T-cell (primary cell): Measurements from ENCODE around the gene ZXDC. TPM values are rescaled to one million over a fixed set of nuclear protein-coding genes. Genes with fewer than 3 reads are reported as not detected.

Experiments used
- ATAC-seq, 4 experiments: fragments of 200-7000 bp in 3 of 4; fragments of 150-1000 bp in 1 of 4; cut with Tn5 transposase; replicated peaks in 1 of 4; 1 replicate in 3 of 4; 2 replicates in 1 of 4; pipeline ENCODE4 v1.10.0; 2021; ENCODE audit warnings: moderate library complexity in 3 of 4, mild to moderate bottlenecking in 2 of 4, moderate number of reproducible peaks in 1 of 4
- CTCF ChIA-PET, 2 donors: fragments of 300-600 bp; sonication (Branson Sonifier 250); formaldehyde crosslinking; loops; one replicate each; lab custom pipeline; 2022; ENCODE audit warnings: antibody characterized with exemption in 2 of 2; lab: Charles Lee
- POLR2A ChIA-PET, 2 donors: fragments of 300-600 bp; sonication (Branson Sonifier 250); formaldehyde crosslinking; loops; one replicate each; lab custom pipeline; 2022; ENCODE audit warnings: antibody characterized with exemption in 2 of 2; lab: Charles Lee
- DNase-seq, 35 experiments: peaks; one replicate each; pipeline versions ENCODE4 v3.0.0 to v3.0.0-alpha.2; 2013 to 2023
- H3K27ac ChIP-seq: one replicate; pipeline ENCODE4 v1.5.1; 2013; ENCODE audit warnings: low read length
- H3K27me3 ChIP-seq, 2 experiments: replicated peaks in 1 of 2; 1 replicate in 1 of 2; 2 replicates in 1 of 2; pipeline versions ENCODE4 v1.6.1 to v1.7.0; 2013; ENCODE audit warnings: low read length in 1 of 2, mixed read lengths in 1 of 2; ENCODE audit not compliant: control insufficient read depth in 2 of 2, insufficient read depth in 2 of 2; ENCODE audit errors: extremely low read depth in 1 of 2
- H3K36me3 ChIP-seq, 2 donors: 1 replicate in 1 of 2; 2 replicates in 1 of 2; pipeline versions ENCODE4 v1.6.1 to v1.7.0; 2013; ENCODE audit warnings: low read length in 1 of 2; ENCODE audit not compliant: control insufficient read depth in 2 of 2, insufficient read depth in 1 of 2; ENCODE audit errors: extremely low read depth in 1 of 2
- H3K4me1 ChIP-seq, 2 experiments: 1 replicate in 1 of 2; 2 replicates in 1 of 2; pipeline versions ENCODE4 v1.6.1 to v1.7.0; 2013; ENCODE audit warnings: low read length in 2 of 2, mixed read lengths in 1 of 2; ENCODE audit not compliant: insufficient read depth in 2 of 2, control insufficient read depth in 1 of 2; ENCODE audit errors: extremely low read depth in 1 of 2
- H3K4me3 ChIP-seq, 2 donors: 1 replicate in 1 of 2; 2 replicates in 1 of 2; pipeline versions ENCODE4 v1.5.1 to v1.7.0; 2013; ENCODE audit warnings: mild to moderate bottlenecking in 2 of 2, low read length in 1 of 2, moderate library complexity in 1 of 2; ENCODE audit not compliant: control insufficient read depth in 1 of 2; ENCODE audit errors: extremely low read depth in 1 of 2
- H3K9me3 ChIP-seq: 2 replicates; pipeline ENCODE4 v1.7.0; 2013
- H3K27ac Mint-ChIP-seq, 2 donors: one replicate each; pipeline ENCODE4 v1.8.0; 2020 to 2021; ENCODE audit warnings: mild to moderate bottlenecking in 2 of 2, mixed read lengths in 2 of 2
- H3K27me3 Mint-ChIP-seq, 2 donors: one replicate each; pipeline ENCODE4 v1.8.0; 2021 to 2022; ENCODE audit warnings: mixed read lengths in 2 of 2
- H3K36me3 Mint-ChIP-seq: one replicate; pipeline ENCODE4 v1.8.0; 2021; ENCODE audit warnings: mixed read lengths
- H3K4me1 Mint-ChIP-seq, 3 donors: one replicate each; pipeline ENCODE4 v1.8.0; 2020 to 2022; ENCODE audit warnings: mixed read lengths in 3 of 3, mild to moderate bottlenecking in 1 of 3
- H3K4me3 Mint-ChIP-seq, 3 donors: one replicate each; pipeline ENCODE4 v1.8.0; 2020 to 2022; ENCODE audit warnings: mild to moderate bottlenecking in 3 of 3, mixed read lengths in 3 of 3, moderate library complexity in 3 of 3
- H3K9me3 Mint-ChIP-seq, 3 donors: one replicate each; pipeline ENCODE4 v1.8.0; 2020 to 2022; ENCODE audit warnings: mixed read lengths in 3 of 3
- WGBS: methylation state at CpG from one replicate; pipeline ENCODE4 v1.1.5; 2013; ENCODE audit warnings: missing lambda C conversion rate; ENCODE audit not compliant: insufficient coverage; 5-methylcytosine and 5-hydroxymethylcytosine counted together
- total RNA-seq, 35 experiments: library from RNA in 6 of 35; stranded (reverse) in 6 of 35; fragments of 120-200 nt in 1 of 35; gene quantifications; one replicate each; pipeline versions ENCODE4 v1.2.1 to v1.2.4 and lab custom pipeline; 2013 to 2026

ZXDC gene
- total RNA-seq, 5 donors from 2014 or later (not counting 1 experiment from before 2014, with no cell fraction given), result 57.6 to 68.7 (median 61.8) TPM

DNA sequence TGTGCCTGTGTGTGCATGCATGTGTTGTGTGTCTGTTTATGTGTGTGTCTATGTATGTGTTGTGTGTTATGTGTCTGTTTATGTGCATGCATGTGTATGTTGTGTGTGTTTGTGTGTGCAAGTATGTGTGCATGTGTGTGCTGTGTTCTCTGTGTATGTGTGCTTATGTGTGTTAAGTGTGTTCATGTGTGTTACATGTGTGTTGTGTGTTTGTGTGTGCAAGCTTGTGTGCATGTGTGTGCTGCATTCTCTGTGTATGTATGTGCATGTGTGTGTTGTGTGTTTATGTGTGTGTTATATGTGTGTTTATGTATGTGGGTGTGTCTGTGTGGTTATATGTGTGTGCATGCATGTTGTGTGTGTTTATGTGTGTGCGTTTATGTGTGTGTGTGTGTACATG lies 27.0 kb upstream of the ZXDC start:
- POLR2A ChIA-PET, result no interaction called here
- Mint-ChIP-seq H3K9me3 (no peaks in the 10 kb centered on the region), H3K4me1 (peaks cover 0 to 6% (median 0%) of the 10 kb centered on the region in 3 donors), H3K4me3 (no peak overlapping the region), H3K27ac (no peak overlapping the region), H3K36me3 (no peaks in the 10 kb centered on the region), H3K27me3 (peaks cover 5 to 8% of the 10 kb centered on the region in 2 donors)
- H3K27ac ChIP-seq, result no peak overlapping the region
- no peak overlapping the region for H3K4me3 ChIP-seq
- CTCF ChIA-PET, result no interaction called here
- no peaks in the 10 kb centered on the region for H3K36me3 ChIP-seq
- peaks cover 2 to 16% of the 10 kb centered on the region in 2 experiments for H3K4me1 ChIP-seq
- no peaks in the 10 kb centered on the region for H3K9me3 ChIP-seq
- no peak for ATAC-seq
- peaks cover 0 to 14% of the 10 kb centered on the region in 2 experiments for H3K27me3 ChIP-seq
- WGBS, result 90% methylated on average over 1 of the region's 1 CpG
- DNase-seq, result no peak

DNA sequence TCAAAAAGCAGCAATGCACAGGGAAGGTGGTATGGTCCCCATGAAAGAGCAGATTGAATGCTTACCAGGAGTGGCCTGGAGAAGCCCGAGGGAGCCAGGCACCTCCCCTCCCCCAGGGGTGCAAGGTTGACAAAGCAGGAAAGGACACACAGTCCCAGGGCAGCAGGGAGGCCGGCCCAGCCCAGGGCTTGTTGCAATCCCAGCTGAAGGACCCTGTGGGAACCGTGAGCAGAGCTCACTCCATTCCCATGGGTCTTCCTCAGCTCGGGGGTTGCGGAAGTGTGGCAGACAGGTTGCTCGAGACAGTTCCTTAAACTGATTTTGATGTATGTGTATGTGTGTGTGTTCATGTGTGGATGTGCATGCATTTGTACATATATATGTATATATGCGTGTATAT lies 26.0 kb upstream of the ZXDC start:
- H3K4me1 ChIP-seq, result peaks cover 3 to 25% of the 10 kb centered on the region in 2 experiments
- H3K27ac Mint-ChIP-seq, result no peak overlapping the region
- no peaks in the 10 kb centered on the region for H3K36me3 ChIP-seq
- H3K9me3 ChIP-seq, result no peaks in the 10 kb centered on the region
- peaks cover 0 to 10% (median 0%) of the 10 kb centered on the region in 3 donors for H3K4me1 Mint-ChIP-seq
- CTCF ChIA-PET, result no interaction called here
- H3K9me3 Mint-ChIP-seq, result no peaks in the 10 kb centered on the region
- DNase-seq (no peak), ATAC-seq (no peak)
- H3K27me3 ChIP-seq, result peaks cover 0 to 18% of the 10 kb centered on the region in 2 experiments
- POLR2A ChIA-PET, result no interaction called here
- no peak overlapping the region for H3K27ac ChIP-seq
- no peaks in the 10 kb centered on the region for H3K36me3 Mint-ChIP-seq
- no peak overlapping the region for H3K4me3 Mint-ChIP-seq
- peaks cover 5 to 8% of the 10 kb centered on the region in 2 donors for H3K27me3 Mint-ChIP-seq
- H3K4me3 ChIP-seq, result no peak overlapping the region
- 87% methylated on average over 3 of the region's 7 CpGs for WGBS

DNA sequence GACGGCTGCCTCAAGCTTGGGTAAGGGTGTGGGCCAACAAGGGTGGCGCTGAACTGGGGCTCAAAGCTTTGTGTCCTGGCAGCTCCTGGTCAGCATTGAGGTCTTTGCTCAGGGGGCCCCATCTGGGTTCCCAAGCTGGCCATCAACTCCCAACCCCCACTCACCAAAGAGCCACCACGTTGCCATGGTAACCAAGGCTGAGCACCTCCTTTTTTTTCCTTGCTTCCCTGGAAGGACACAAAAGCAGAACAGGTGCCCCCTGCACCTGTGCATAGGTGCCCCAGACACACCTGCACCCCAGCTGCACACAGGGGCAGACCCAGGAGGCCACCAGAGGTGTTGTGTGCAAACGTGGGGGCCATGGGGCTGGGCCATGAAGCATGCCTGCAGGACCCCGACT lies 25.4 kb upstream of the ZXDC start:
- ATAC-seq, result no peak
- no peaks in the 10 kb centered on the region for H3K9me3 Mint-ChIP-seq
- H3K4me3 ChIP-seq, result no peak overlapping the region
- no peaks in the 10 kb centered on the region for H3K36me3 Mint-ChIP-seq
- H3K36me3 ChIP-seq, result no peaks in the 10 kb centered on the region
- ChIA-PET CTCF (no interaction called here), POLR2A (no interaction called here)
- no peak overlapping the region for H3K27ac Mint-ChIP-seq
- no peak for DNase-seq
- H3K27ac ChIP-seq, result no peak overlapping the region
- peaks cover 0 to 23% of the 10 kb centered on the region in 2 experiments for H3K27me3 ChIP-seq
- peaks cover 5% of the 10 kb centered on the region in 2 donors for H3K27me3 Mint-ChIP-seq
- H3K4me1 ChIP-seq, result peaks cover 3 to 25% of the 10 kb centered on the region in 2 experiments
- no peaks in the 10 kb centered on the region for H3K9me3 ChIP-seq
- H3K4me3 Mint-ChIP-seq, result no peak overlapping the region
- WGBS, result 43% methylated on average over 3 of the region's 5 CpGs
- H3K4me1 Mint-ChIP-seq, result peaks cover 0 to 10% (median 0%) of the 10 kb centered on the region in 3 donors

DNA sequence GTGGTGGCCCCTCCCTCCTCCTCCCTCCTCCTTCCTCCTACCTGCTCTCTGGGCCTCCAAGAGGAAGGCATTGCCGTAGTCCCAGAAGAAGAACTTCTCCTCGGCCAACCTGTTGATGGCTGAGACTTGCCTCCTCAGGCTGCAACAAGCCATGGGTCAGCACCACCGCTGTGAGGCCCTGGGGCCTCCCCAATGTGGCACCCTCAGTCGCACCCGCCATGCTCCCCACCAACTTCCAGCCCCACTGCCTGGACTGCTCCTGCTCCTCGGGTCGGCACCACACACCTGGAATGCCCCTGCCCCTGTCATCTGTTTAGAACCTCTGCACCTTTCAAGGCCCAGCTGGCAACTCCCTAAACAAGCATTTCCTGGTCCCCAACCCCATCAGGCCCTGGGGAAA lies 24.3 kb upstream of the ZXDC start:
- H3K27me3 ChIP-seq, result peaks cover 0 to 20% of the 10 kb centered on the region in 2 experiments
- WGBS, result 86% methylated on average over 6 of the region's 7 CpGs
- H3K4me3 ChIP-seq, result no peak overlapping the region
- Mint-ChIP-seq H3K4me3 (no peak overlapping the region), H3K27ac (no peak overlapping the region), H3K4me1 (peaks cover 0 to 10% (median 0%) of the 10 kb centered on the region in 3 donors), H3K9me3 (no peaks in the 10 kb centered on the region), H3K27me3 (peaks cover 1 to 2% of the 10 kb centered on the region in 2 donors), H3K36me3 (no peaks in the 10 kb centered on the region)
- ATAC-seq, result no peak
- ChIA-PET POLR2A (no interaction called here), CTCF (no interaction called here)
- no peaks in the 10 kb centered on the region for H3K9me3 ChIP-seq
- H3K4me1 ChIP-seq, result peaks cover 3 to 25% of the 10 kb centered on the region in 2 experiments
- H3K36me3 ChIP-seq, result no peaks in the 10 kb centered on the region
- DNase-seq, result no peak
- no peak overlapping the region for H3K27ac ChIP-seq

DNA sequence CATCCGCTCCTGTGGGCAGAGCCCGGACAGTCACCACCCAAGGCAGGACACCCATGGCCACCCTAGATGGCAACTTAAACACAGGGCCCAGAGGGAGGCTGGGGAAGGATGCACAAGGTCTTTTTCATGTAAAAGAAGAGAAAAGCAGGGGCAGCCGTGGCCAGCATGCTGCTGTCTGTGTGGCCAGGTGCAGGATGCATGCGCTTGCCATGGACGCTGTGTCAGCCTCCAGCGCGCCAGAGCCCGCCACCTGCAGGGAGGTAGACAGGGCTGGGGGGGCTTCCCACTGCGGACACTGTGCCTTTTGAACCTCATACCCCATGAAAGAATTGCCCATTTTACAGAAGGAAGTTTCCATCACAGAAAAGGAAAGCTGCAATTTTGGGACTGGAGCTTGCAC lies 23.7 kb upstream of the ZXDC start:
- H3K9me3 ChIP-seq, result no peaks in the 10 kb centered on the region
- Mint-ChIP-seq H3K4me1 (peaks cover 0 to 11% (median 0%) of the 10 kb centered on the region in 3 donors), H3K4me3 (no peak overlapping the region), H3K27me3 (no peaks in the 10 kb centered on the region), H3K36me3 (no peaks in the 10 kb centered on the region), H3K9me3 (no peaks in the 10 kb centered on the region), H3K27ac (peak overlapping the region in 1 of 2 donors; percentile 16)
- ChIA-PET CTCF (no interaction called here), POLR2A (no interaction called here)
- peaks cover 3 to 25% of the 10 kb centered on the region in 2 experiments for H3K4me1 ChIP-seq
- DNase-seq, result no peak
- no peaks in the 10 kb centered on the region for H3K36me3 ChIP-seq
- H3K27me3 ChIP-seq, result peaks cover 0 to 14% of the 10 kb centered on the region in 2 experiments
- H3K4me3 ChIP-seq, result no peak overlapping the region
- no peak overlapping the region for H3K27ac ChIP-seq
- ATAC-seq, result no peak
- 44% methylated on average over 1 of the region's 9 CpGs for WGBS

DNA sequence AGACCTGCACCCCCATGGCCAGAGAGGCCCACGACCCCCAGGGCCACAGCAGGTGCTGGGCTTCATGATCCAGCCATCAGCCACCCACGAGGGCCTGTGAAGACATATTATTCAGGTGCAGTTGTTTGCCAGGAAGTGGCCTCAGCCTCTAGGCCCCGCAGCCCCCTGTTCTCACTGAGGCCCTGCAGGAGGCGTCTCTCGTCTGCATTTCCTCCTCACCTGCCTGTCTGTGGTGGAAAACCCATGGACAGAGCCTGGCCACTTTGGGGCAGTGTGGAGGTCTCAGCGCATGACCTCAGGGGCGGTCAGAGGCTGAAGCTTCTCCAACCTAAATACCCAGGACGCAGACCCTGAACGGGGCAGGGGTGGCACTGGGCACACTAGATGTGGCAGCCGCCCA lies 23.2 kb upstream of the ZXDC start:
- no peaks in the 10 kb centered on the region for H3K36me3 Mint-ChIP-seq
- H3K9me3 Mint-ChIP-seq, result no peaks in the 10 kb centered on the region
- H3K27ac Mint-ChIP-seq, result peak overlapping the region in 1 of 2 donors; percentile 64
- CTCF ChIA-PET, result no interaction called here
- ATAC-seq (peak in 2 of 4 experiments; percentile 9 to 41), DNase-seq (no peak)
- Histone ChIP-seq H3K4me3 (no peak overlapping the region), H3K4me1 (peaks cover 3 to 25% of the 10 kb centered on the region in 2 experiments), H3K27ac (no peak overlapping the region), H3K9me3 (no peaks in the 10 kb centered on the region), H3K36me3 (no peaks in the 10 kb centered on the region), H3K27me3 (peaks cover 0 to 14% of the 10 kb centered on the region in 2 experiments)
- POLR2A ChIA-PET, result no interaction called here
- 55% methylated on average over 9 of the region's 10 CpGs for WGBS
- peaks cover 0 to 14% (median 2%) of the 10 kb centered on the region in 3 donors for H3K4me1 Mint-ChIP-seq
- H3K4me3 Mint-ChIP-seq, result peak overlapping the region in 1 of 3 donors; percentile 30
- no peaks in the 10 kb centered on the region for H3K27me3 Mint-ChIP-seq
